HepG2 (cell line): ENCODE results near the gene PKN2. TPM values are rescaled to one million over a fixed set of nuclear protein-coding genes. Genes with fewer than 3 reads are reported as not detected.

Experiments
- ATAC-seq: fragments of 200-7000 bp; cut with Tn5 transposase; 3 replicates; pipeline ENCODE4 v1.9.1; 2020; ENCODE audit warnings: mild to moderate bottlenecking, moderate library complexity
- BruUV-seq: library from RNA; stranded (reverse); fragments of 400-500 nt; replicated peaks from 2 replicates; lab custom pipeline; 2021; lab: Mats Ljungman, UMichigan
- CTCF ChIA-PET: fragments of 300-600 bp; formaldehyde crosslinking; extraction: SDS; loops from one replicate; lab custom pipeline; 2021; ENCODE audit warnings: low total read pairs, inconsistent platforms, low intra/inter-chr PET ratio; lab: Yijun Ruan, JAX
- POLR2A ChIA-PET: fragments of 350-600 bp; sonication (Branson Sonifier 250); formaldehyde crosslinking; loops from one replicate; lab custom pipeline; 2020; ENCODE audit warnings: antibody characterized with exemption, inconsistent platforms; lab: Yijun Ruan, JAX
- DNase-seq: peaks from one replicate; pipeline ENCODE4 v3.0.0-alpha.2; 2015; ENCODE audit warnings: low spot score
- FAIRE-seq: peaks from 3 replicates; lab custom pipeline; 2011; peaks lifted over from hg19 to GRCh38; lab: Jason Lieb, UNC
- H2AFZ ChIP-seq: one replicate; pipeline ENCODE4 v1.6.1; 2011; ENCODE audit warnings: low read length, inconsistent platforms
- H3K27ac ChIP-seq: fragments of 300-600 bp; 3 replicates; pipeline ENCODE4 v1.8.0; 2011; ENCODE audit warnings: mixed run types, mild to moderate bottlenecking, mixed read lengths, low read length, inconsistent platforms; ENCODE audit not compliant: insufficient read depth; ENCODE audit errors: extremely low read length
- H3K27me3 ChIP-seq, 2 experiments: fragments of 200-600 bp in 1 of 2; 2 replicates in 1 of 2; 3 replicates in 1 of 2; pipeline versions ENCODE4 v1.6.0 to v1.8.0; 2011; ENCODE audit warnings: low read length in 2 of 2, mild to moderate bottlenecking in 2 of 2, moderate library complexity in 2 of 2, inconsistent platforms in 1 of 2; ENCODE audit not compliant: insufficient read depth in 2 of 2, control insufficient read depth in 1 of 2
- H3K36me3 ChIP-seq, 2 experiments: fragments of 200-600 bp in 1 of 2; replicated peaks in 1 of 2; 2 replicates in 1 of 2; 3 replicates in 1 of 2; pipeline versions ENCODE4 v1.5.1 to v1.8.0; 2011; ENCODE audit warnings: low read length in 2 of 2, inconsistent platforms in 1 of 2; ENCODE audit not compliant: insufficient read depth in 2 of 2, control insufficient read depth in 1 of 2
- H3K4me1 ChIP-seq: 2 replicates; pipeline ENCODE4 v1.5.1; 2012; ENCODE audit warnings: low read length, inconsistent platforms; ENCODE audit not compliant: insufficient read depth
- H3K4me2 ChIP-seq: 2 replicates; pipeline ENCODE4 v1.6.0; 2011; ENCODE audit warnings: low read depth, low read length, inconsistent platforms
- H3K4me3 ChIP-seq, 3 experiments: fragments of 200-600 bp in 1 of 3; sonication (generic), shearing (Covaris generic) in 1 of 3; replicated peaks in 1 of 3; 2 replicates each; pipeline ENCODE4 v1.5.1; 2011 to 2016; ENCODE audit warnings: low read length in 3 of 3, inconsistent platforms in 2 of 3, low read depth in 2 of 3, mild to moderate bottlenecking in 2 of 3, control low read depth in 1 of 3, mixed read lengths in 1 of 3; ENCODE audit not compliant: insufficient read depth in 1 of 3
- H3K79me2 ChIP-seq: one replicate; pipeline ENCODE4 v1.6.1; 2011; ENCODE audit warnings: low read length, inconsistent platforms; ENCODE audit not compliant: insufficient read depth
- H3K9ac ChIP-seq: 2 replicates; pipeline ENCODE4 v1.6.0; 2011; ENCODE audit warnings: mild to moderate bottlenecking, low read depth, low read length, inconsistent platforms; ENCODE audit not compliant: insufficient read depth
- H3K9me3 ChIP-seq: 2 replicates; pipeline ENCODE4 v1.5.1; 2012; ENCODE audit warnings: mild to moderate bottlenecking, low read length
- H4K20me1 ChIP-seq: 2 replicates; pipeline ENCODE4 v1.6.0; 2011; ENCODE audit warnings: inconsistent platforms, mild to moderate bottlenecking, low read length, moderate library complexity; ENCODE audit not compliant: insufficient read depth
- CCAR2 ChIP-seq: fragments of 200-400 bp; formaldehyde crosslinking; optimal IDR thresholded peaks from 2 replicates; pipeline ENCODE3; 2018; ENCODE audit warnings: low read depth, mild to moderate bottlenecking, low read length, moderate library complexity
- GLI4 ChIP-seq: sonication (generic); formaldehyde crosslinking; IDR thresholded peaks from 2 replicates; pipeline ENCODE4 v1.5.1; 2020; ENCODE audit warnings: missing genetic modification reagents, mild to moderate bottlenecking, moderate library complexity, borderline replicate concordance
- JARID2 ChIP-seq: sonication (generic); formaldehyde crosslinking; IDR thresholded peaks from 2 replicates; pipeline ENCODE4 v1.8.1; 2023; ENCODE audit warnings: missing genetic modification reagents, inconsistent platforms; ENCODE audit not compliant: insufficient replicate concordance
- JUN ChIP-seq: sonication (generic); formaldehyde crosslinking; IDR thresholded peaks from 2 replicates; pipeline ENCODE4 v1.4.0; 2020; ENCODE audit warnings: mild to moderate bottlenecking, missing genetic modification reagents
- KDM4B ChIP-seq: sonication (generic); formaldehyde crosslinking; IDR thresholded peaks from 2 replicates; pipeline ENCODE4 v1.4.0; 2020; ENCODE audit warnings: missing genetic modification reagents
- MIER2 ChIP-seq: IDR thresholded peaks from 2 replicates; pipeline ENCODE4 v1.6.1; 2016; ENCODE audit warnings: missing biosample characterization, missing genetic modification reagents
- NFIB ChIP-seq: sonication (generic); formaldehyde crosslinking; IDR thresholded peaks from 2 replicates; pipeline ENCODE4 v1.9.0; 2021; ENCODE audit warnings: missing genetic modification reagents, mild to moderate bottlenecking, borderline replicate concordance
- SNAPC5 ChIP-seq: sonication (generic); formaldehyde crosslinking; IDR thresholded peaks from 2 replicates; pipeline ENCODE4 v1.8.1; 2023; ENCODE audit warnings: mild to moderate bottlenecking, missing genetic modification reagents, borderline replicate concordance
- SOX6 ChIP-seq, 2 experiments: fragments of 450-650 bp in 1 of 2; sonication (generic) in 1 of 2; formaldehyde crosslinking in 1 of 2; IDR thresholded peaks; 2 replicates each; pipeline versions ENCODE4 v1.4.0 to v1.6.1; 2017 to 2020; ENCODE audit warnings: antibody characterized with exemption in 1 of 2, mild to moderate bottlenecking in 1 of 2, missing genetic modification reagents in 1 of 2
- ZNF101 ChIP-seq: sonication (generic); formaldehyde crosslinking; IDR thresholded peaks from 2 replicates; pipeline ENCODE4 v1.4.0; 2020; ENCODE audit warnings: mild to moderate bottlenecking, low read depth, missing genetic modification reagents, borderline replicate concordance
- ZNF235 ChIP-seq: sonication (generic); formaldehyde crosslinking; IDR thresholded peaks from 2 replicates; pipeline ENCODE4 v1.8.1; 2023; ENCODE audit warnings: mild to moderate bottlenecking, missing genetic modification reagents, borderline replicate concordance
- ZNF292 ChIP-seq: sonication (generic); formaldehyde crosslinking; IDR thresholded peaks from 2 replicates; pipeline ENCODE4 v1.8.1; 2022; ENCODE audit warnings: mild to moderate bottlenecking, low read depth, missing genetic modification reagents, borderline replicate concordance
- ZNF772 ChIP-seq: sonication (generic); formaldehyde crosslinking; IDR thresholded peaks from 2 replicates; pipeline ENCODE4 v1.5.0; 2020; ENCODE audit warnings: mild to moderate bottlenecking, missing genetic modification reagents
- ZNF775 ChIP-seq: sonication (generic); formaldehyde crosslinking; IDR thresholded peaks from 2 replicates; pipeline ENCODE4 v1.4.0; 2020; ENCODE audit warnings: missing genetic modification reagents, mild to moderate bottlenecking, moderate library complexity, borderline replicate concordance
- ZNF777 ChIP-seq: sonication (generic); formaldehyde crosslinking; IDR thresholded peaks from 2 replicates; pipeline ENCODE4 v1.4.0; 2020; ENCODE audit warnings: missing genetic modification reagents
- ZSCAN25 ChIP-seq: sonication (generic); formaldehyde crosslinking; IDR thresholded peaks from 2 replicates; pipeline ENCODE4 v1.8.0; 2022; ENCODE audit warnings: mild to moderate bottlenecking, missing genetic modification reagents
- WGBS: methylation state at CpG from one replicate; pipeline ENCODE4 v1.1.6; 2017; ENCODE audit warnings: low lambda C conversion rate; 5-methylcytosine and 5-hydroxymethylcytosine counted together
- in situ Hi-C: cut with HindIII; loops from 2 replicates; pipeline ENCODE4 v1.10.0; 2017; ENCODE audit warnings: low pct_unique_long_range_greater_than_20kb; ENCODE audit not compliant: extremely low pct_ligation_motif_present
- intact Hi-C: fragments of 100-400 bp; cut with micrococcal nuclease; formaldehyde crosslinking; loops from one replicate; pipeline ENCODE4 v1.10.0; 2022; ENCODE audit not compliant: unreplicated experiment
- polyA plus RNA-seq, 8 experiments: library from polyadenylated mRNA; depleted of rRNA in 3 of 8; stranded (reverse) in 7 of 8; unstranded in 1 of 8; fragments of >200 nt; fragmentation: Illumina TruSeq in 4 of 8; extraction: Trizol in 4 of 8; gene quantifications; 2 replicates each; pipeline versions ENCODE4 v1.2.1 to v1.2.3, GENCODE V29; 2011 to 2016; ENCODE audit warnings: low read depth in 4 of 8, missing spikeins in 1 of 8, mixed read lengths in 1 of 8; ENCODE audit not compliant: insufficient read depth in 1 of 8
- total RNA-seq, 5 experiments: library from RNA; depleted of rRNA; stranded (reverse); fragments of >200 nt; fragmentation: Illumina TruSeq; extraction: Trizol; gene quantifications; 2 replicates each; pipeline ENCODE4 v1.2.3, GENCODE V29; 2016; ENCODE audit warnings: low read depth in 1 of 5
- TF ChIP-seq, protein P1 (sequence below): sonication (generic); formaldehyde crosslinking; conservative IDR thresholded peaks from 2 replicates; pipeline ENCODE4 v1.8.1; 2023; ENCODE audit warnings: missing genetic modification reagents
- TF ChIP-seq, protein P2 (sequence below): sonication (generic); formaldehyde crosslinking; IDR thresholded peaks from 2 replicates; pipeline ENCODE4 v1.8.1; 2023; ENCODE audit warnings: mild to moderate bottlenecking, inconsistent platforms, moderate library complexity, missing genetic modification reagents, borderline replicate concordance
- TF ChIP-seq, protein P3 (sequence below): sonication (generic); formaldehyde crosslinking; IDR thresholded peaks from 2 replicates; pipeline ENCODE4; 2020; ENCODE audit warnings: missing genetic modification reagents, mild to moderate bottlenecking, borderline replicate concordance

Gene PKN2
- total and polyA plus RNA-seq, 2 of the 13 experiments (the other 11 are each of a cell fraction or from before 2014, with no cell fraction given): 17.0 to 29.4 TPM

GRCh38 chr1:88680911-88681622 is 3.0 kb upstream of the PKN2 start:
- no peaks in the 10 kb centered on the region for H3K36me3 ChIP-seq
- 86% methylated on average over 3 of the region's 3 CpGs for WGBS
- H3K9me3 ChIP-seq: no peaks in the 10 kb centered on the region
- no peak overlapping the region for H3K27ac ChIP-seq
- no peak overlapping the region for H3K4me2 ChIP-seq
- FAIRE-seq (no peak), ATAC-seq (no peak), DNase-seq (no peak)
- intact Hi-C loops (no loop called here), in situ Hi-C loops (no loop called here)
- H2AFZ ChIP-seq: no peak overlapping the region
- peaks cover 8% of the 10 kb centered on the region for H3K4me1 ChIP-seq
- no peak overlapping the region for H3K9ac ChIP-seq
- H3K27me3 ChIP-seq: no peaks in the 10 kb centered on the region; a peak in 1 of 5 replicates
- POLR2A ChIA-PET: no interaction called here
- no TSS peak for BruUV-seq
- H4K20me1 ChIP-seq: peaks cover 6% of the 10 kb centered on the region; the same call in 1 of the 2 replicates
- no peak overlapping the region for H3K4me3 ChIP-seq
- peaks cover 21% of the 10 kb centered on the region for H3K79me2 ChIP-seq
- TF ChIP-seq NFIB: no peak
- no peak for TF ChIP-seq ZNF101 (CRISPR knock-in tag)
- TF ChIP-seq ZNF235: no peak
- TF ChIP-seq, protein P1, sequence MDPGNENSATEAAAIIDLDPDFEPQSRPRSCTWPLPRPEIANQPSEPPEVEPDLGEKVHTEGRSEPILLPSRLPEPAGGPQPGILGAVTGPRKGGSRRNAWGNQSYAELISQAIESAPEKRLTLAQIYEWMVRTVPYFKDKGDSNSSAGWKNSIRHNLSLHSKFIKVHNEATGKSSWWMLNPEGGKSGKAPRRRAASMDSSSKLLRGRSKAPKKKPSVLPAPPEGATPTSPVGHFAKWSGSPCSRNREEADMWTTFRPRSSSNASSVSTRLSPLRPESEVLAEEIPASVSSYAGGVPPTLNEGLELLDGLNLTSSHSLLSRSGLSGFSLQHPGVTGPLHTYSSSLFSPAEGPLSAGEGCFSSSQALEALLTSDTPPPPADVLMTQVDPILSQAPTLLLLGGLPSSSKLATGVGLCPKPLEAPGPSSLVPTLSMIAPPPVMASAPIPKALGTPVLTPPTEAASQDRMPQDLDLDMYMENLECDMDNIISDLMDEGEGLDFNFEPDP (CRISPR knock-in tag): no peak
- TF ChIP-seq SOX6 (IDR thresholded peaks at IDR 0.05): no peak
- no peak for TF ChIP-seq SOX6 (CRISPR knock-in tag; IDR thresholded peaks at IDR 0.05)
- TF ChIP-seq MIER2 (CRISPR knock-in tag): no peak
- TF ChIP-seq ZSCAN25 (CRISPR knock-in tag): no peak
- TF ChIP-seq JARID2: no peak
- no peak for TF ChIP-seq GLI4
- TF ChIP-seq SNAPC5 (CRISPR knock-in tag): no peak
- TF ChIP-seq ZNF292 (CRISPR knock-in tag): no peak
- TF ChIP-seq, protein P2, sequence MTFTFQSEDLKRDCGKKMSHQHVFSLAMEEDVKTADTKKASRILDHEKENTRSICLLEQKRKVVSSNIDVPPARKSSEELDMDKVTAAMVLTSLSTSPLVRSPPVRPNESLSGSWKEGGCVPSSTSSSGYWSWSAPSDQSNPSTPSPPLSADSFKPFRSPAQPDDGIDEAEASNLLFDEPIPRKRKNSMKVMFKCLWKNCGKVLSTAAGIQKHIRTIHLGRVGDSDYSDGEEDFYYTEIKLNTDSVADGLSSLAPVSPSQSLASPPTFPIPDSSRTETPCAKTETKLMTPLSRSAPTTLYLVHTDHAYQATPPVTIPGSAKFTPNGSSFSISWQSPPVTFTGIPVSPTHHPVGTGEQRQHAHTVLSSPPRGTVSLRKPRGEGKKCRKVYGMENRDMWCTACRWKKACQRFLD (CRISPR knock-in tag): no peak
- TF ChIP-seq JUN: no peak
- no peak for TF ChIP-seq CCAR2
- no peak for TF ChIP-seq ZNF777 (CRISPR knock-in tag)
- no peak for TF ChIP-seq KDM4B (CRISPR knock-in tag)
- TF ChIP-seq ZNF772 (CRISPR knock-in tag): no peak
- no peak for TF ChIP-seq ZNF775 (CRISPR knock-in tag)
- TF ChIP-seq, protein P3, sequence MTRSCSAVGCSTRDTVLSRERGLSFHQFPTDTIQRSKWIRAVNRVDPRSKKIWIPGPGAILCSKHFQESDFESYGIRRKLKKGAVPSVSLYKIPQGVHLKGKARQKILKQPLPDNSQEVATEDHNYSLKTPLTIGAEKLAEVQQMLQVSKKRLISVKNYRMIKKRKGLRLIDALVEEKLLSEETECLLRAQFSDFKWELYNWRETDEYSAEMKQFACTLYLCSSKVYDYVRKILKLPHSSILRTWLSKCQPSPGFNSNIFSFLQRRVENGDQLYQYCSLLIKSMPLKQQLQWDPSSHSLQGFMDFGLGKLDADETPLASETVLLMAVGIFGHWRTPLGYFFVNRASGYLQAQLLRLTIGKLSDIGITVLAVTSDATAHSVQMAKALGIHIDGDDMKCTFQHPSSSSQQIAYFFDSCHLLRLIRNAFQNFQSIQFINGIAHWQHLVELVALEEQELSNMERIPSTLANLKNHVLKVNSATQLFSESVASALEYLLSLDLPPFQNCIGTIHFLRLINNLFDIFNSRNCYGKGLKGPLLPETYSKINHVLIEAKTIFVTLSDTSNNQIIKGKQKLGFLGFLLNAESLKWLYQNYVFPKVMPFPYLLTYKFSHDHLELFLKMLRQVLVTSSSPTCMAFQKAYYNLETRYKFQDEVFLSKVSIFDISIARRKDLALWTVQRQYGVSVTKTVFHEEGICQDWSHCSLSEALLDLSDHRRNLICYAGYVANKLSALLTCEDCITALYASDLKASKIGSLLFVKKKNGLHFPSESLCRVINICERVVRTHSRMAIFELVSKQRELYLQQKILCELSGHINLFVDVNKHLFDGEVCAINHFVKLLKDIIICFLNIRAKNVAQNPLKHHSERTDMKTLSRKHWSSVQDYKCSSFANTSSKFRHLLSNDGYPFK (CRISPR knock-in tag): no peak
- CTCF ChIA-PET: no interaction called here
